Mucosa of stomach (tissue), 1 donor: ENCODE measurements around the gene KDM4C.
"Not testable (repeated sequence)": the region's sequence is repeated elsewhere in the genome, so short reads cannot be mapped to it uniquely, and the experiment has no call there.

Source experiments
- H3K27me3 ChIP-seq: one replicate; pipeline ENCODE4 v1.7.0; 2013; ENCODE audit warnings: mild to moderate bottlenecking, low read length; ENCODE audit not compliant: control insufficient read depth, insufficient read depth
- H3K36me3 ChIP-seq: one replicate; pipeline ENCODE4 v1.7.0; 2013; ENCODE audit warnings: low read length; ENCODE audit not compliant: control insufficient read depth, insufficient read depth
- H3K4me1 ChIP-seq: one replicate; pipeline ENCODE4 v1.7.0; 2013; ENCODE audit warnings: mild to moderate bottlenecking, low read length; ENCODE audit not compliant: control insufficient read depth, insufficient read depth
- H3K4me3 ChIP-seq: one replicate; pipeline ENCODE4 v1.7.0; 2013; ENCODE audit warnings: low read length
- H3K9ac ChIP-seq: one replicate; pipeline ENCODE4 v1.7.0; 2013; ENCODE audit warnings: mild to moderate bottlenecking, low read length, moderate library complexity
- H3K9me3 ChIP-seq: one replicate; pipeline ENCODE4 v1.7.0; 2013; ENCODE audit warnings: mild to moderate bottlenecking, low read length, moderate library complexity; ENCODE audit not compliant: control insufficient read depth
- donor health status: Pancreatic carcinoma.

KDM4C gene

DNA sequence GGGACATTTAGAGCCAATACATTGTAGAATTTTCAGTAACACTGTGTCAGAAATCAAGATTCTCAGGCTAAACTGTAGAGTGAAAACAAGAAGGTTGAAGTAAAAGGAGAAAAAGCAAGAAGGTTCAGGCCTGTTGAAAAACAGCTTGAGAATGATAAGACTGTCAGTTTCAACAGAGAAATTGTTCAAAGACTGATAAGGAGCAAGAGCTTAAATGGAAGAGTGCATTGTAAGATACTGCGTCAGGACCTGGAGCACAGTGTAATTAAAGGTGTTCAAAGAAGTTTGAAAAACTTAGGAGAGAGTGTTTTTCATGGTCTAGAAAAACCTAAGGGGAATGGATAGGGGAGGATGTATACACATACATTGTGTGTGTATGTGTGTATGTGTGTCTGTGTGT, 408.3 kb downstream of the KDM4C start:
- peaks cover 4% of the 10 kb centered on the region for H3K36me3 ChIP-seq
- H3K9me3 ChIP-seq: no peaks in the 10 kb centered on the region
- H3K27me3 ChIP-seq: no peaks in the 10 kb centered on the region
- H3K4me1 ChIP-seq: peaks cover 16% of the 10 kb centered on the region
- H3K9ac ChIP-seq: no peak overlapping the region
- H3K4me3 ChIP-seq: no peak overlapping the region

DNA sequence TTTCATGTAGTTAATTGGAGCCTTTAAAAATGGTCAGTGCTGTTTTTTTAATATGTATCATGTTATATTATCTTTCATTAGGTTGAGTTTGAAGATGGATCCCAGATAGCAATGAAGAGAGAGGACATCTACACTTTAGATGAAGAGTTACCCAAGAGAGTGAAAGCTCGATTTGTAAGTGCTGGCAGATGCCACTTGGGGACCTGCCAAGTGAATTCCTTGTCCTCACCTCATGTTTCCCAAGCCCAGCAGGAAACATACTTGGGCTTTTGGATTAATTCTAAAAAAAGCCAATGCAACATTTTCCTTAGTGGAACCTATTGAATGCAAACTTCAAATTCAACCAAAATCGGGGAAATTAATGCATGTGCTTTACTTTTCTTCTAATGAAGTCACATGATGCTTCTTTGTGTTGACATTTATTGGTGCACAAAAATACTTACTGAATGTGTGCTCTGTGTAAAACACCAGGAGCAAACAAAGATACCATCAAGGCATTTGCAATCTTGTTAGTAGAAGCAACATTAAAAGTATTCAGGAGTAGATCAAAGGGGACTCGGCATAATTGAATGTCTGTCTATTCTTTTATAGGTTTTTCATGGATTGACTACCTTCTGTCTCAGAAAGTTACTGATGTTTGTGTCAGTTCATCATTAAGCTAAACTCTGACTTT, 412.1 kb downstream of the KDM4C start:
- Histone ChIP-seq H3K36me3 (peaks cover 4% of the 10 kb centered on the region), H3K4me3 (no peak overlapping the region), H3K9me3 (no peaks in the 10 kb centered on the region), H3K27me3 (no peaks in the 10 kb centered on the region), H3K9ac (no peak overlapping the region), H3K4me1 (peaks cover 15% of the 10 kb centered on the region)

DNA sequence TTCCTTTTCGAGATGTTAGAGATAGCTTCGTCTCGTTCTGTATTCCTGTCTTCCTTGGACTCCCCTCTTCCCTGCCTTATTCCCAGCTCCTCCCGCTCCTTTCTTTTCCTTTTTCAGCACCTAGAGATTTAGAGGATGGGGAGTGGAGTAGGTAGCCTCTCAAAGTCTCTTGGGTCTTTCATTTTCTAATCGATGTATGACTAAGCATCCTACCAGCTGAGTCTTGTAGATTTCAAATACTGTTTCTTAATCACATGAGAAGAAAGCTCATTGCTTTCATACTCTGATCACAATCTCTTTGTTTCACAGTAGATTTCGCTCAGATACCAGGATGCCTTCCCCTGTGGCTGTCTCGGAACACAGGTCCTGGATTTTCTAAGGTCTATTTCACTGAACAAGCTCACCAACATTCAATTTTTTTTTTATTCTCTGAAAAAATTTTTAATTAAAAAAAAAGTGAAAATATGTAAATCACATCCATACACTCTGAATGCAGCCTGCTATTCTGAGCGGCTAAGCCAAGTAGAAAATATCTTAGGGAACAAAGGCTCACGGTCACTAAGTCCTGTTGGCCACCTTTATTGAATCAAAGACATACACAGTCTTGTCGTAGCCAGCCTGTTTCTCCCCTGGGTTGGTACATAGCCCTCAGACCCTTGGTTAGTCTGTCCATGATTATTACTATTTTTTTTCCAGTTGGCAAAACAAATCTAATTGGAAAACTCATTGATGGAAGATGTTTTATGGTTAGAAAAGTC, 413.8 kb downstream of the KDM4C start:
- Histone ChIP-seq H3K36me3 (no peaks in the 10 kb centered on the region), H3K9ac (no peak overlapping the region), H3K9me3 (no peaks in the 10 kb centered on the region), H3K4me3 (no peak overlapping the region), H3K4me1 (peaks cover 11% of the 10 kb centered on the region), H3K27me3 (no peaks in the 10 kb centered on the region)

DNA sequence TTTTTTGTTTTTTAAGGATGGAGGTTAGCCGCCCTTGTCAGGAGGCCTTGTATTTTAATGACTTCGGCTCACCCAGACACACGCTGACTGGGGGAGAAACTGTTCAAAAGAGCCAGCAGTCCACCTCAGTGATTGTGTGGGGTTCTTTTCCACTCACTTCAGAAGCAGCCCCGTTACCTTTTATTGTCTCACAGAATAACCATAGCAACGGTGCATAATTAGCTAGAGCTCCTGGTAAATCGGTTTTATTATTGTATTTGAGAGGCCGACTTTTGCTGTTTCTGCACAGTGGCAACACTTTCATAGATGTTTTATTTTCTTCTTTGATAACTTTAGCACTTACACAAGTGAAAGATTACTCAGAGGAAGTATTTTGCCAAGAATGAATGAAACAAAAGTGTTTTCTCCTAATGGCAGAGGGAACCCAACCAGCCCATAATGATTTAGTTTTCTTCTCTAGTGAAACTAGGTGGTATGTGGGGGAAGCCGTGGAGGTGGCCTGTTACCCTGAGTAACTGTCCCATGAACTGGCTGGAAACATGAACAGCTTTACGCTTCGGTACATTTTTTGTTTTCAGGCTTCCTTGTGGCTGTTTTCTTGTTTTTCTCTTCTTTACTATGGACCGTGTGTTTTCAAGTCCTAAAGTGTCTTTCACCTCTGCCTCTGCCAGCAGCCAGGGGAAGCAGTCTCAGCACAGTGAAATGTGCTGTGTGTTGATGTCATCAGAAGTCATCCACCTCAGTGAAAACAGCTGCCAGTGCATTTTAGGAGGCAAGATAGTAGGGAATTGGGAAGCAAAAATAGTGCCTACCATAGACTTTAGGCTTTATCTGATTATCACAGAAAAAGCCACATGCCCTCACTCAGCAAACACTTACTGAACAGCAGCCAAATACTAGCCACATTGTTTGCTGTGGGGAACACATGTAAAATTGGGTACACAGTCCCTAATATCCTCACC, 414.7 kb downstream of the KDM4C start:
- no peaks in the 10 kb centered on the region for H3K27me3 ChIP-seq

DNA sequence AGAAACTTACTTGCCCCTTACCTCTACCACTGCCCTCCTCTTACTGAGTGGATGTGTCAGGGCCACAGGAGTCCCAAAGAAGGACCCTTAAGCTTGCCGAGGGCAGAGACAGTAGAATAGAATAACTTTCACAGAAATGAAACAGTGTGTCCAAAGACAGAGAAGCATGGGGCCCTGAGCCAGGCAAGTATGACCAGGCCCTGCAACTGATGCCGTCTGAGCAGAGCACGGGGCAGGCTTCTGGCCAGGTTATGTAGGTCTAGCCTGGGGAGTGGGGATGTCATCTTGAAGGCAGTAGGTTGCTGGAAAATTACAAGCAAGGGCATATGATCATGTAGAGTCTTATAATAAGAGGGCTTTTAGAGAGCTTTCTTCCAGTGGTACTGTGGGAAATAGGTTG, 415.4 kb downstream of the KDM4C start:
- no peaks in the 10 kb centered on the region for H3K9me3 ChIP-seq
- H3K36me3 ChIP-seq: no peaks in the 10 kb centered on the region
- H3K9ac ChIP-seq: no peak overlapping the region
- H3K27me3 ChIP-seq: no peaks in the 10 kb centered on the region
- no peak overlapping the region for H3K4me3 ChIP-seq
- peaks cover 11% of the 10 kb centered on the region for H3K4me1 ChIP-seq

More for the DNA sequence above, 414.7 kb downstream of the KDM4C start:
- Histone ChIP-seq H3K9me3 (no peaks in the 10 kb centered on the region), H3K9ac (no peak overlapping the region), H3K4me1 (peaks cover 11% of the 10 kb centered on the region), H3K36me3 (no peaks in the 10 kb centered on the region), H3K4me3 (no peak overlapping the region)

DNA sequence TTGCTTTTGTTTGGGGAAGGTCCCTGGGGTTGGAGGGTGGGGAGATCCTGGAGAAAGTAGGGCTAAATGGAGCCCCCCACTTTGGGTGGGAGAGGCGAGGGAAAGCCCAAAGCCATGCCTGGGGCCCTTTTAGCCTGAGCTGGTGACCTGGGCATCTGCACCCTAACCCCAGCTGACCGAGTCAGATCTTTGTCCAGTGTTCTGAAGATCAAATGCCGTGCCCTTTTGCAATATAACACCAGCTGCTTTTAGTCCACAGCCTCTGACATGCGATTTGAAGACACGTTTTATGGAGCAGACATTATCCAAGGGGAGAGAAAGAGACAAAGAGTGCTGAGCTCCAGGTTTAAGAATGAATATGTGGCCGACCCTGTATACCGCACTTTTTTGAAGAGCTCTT, 416.5 kb downstream of the KDM4C start:
- Histone ChIP-seq H3K4me3 (no peak overlapping the region), H3K9ac (no peak overlapping the region), H3K4me1 (peaks cover 11% of the 10 kb centered on the region), H3K9me3 (no peaks in the 10 kb centered on the region), H3K36me3 (no peaks in the 10 kb centered on the region), H3K27me3 (no peaks in the 10 kb centered on the region)

DNA sequence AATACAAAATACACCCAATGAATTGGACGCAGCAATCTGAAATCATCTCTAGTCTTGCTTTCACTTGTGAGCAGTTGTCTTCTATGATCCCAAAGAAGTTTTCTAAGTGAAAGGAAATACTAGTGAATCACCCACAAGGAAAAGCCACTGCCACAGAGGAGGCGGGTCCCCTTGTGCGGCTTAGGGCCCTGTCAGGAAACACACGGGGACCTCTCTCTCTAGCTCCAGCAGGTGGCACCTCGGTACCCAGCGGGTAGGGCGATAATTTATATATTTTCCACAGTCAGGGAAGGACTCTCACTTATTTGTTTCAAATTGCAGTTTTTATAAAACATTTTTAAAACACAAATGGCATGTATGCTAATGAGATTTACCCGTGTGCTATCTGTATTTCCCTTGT, 417.1 kb downstream of the KDM4C start:
- no peak overlapping the region for H3K4me3 ChIP-seq
- H3K4me1 ChIP-seq: peaks cover 11% of the 10 kb centered on the region
- no peaks in the 10 kb centered on the region for H3K9me3 ChIP-seq
- no peaks in the 10 kb centered on the region for H3K27me3 ChIP-seq
- no peaks in the 10 kb centered on the region for H3K36me3 ChIP-seq
- H3K9ac ChIP-seq: no peak overlapping the region

DNA sequence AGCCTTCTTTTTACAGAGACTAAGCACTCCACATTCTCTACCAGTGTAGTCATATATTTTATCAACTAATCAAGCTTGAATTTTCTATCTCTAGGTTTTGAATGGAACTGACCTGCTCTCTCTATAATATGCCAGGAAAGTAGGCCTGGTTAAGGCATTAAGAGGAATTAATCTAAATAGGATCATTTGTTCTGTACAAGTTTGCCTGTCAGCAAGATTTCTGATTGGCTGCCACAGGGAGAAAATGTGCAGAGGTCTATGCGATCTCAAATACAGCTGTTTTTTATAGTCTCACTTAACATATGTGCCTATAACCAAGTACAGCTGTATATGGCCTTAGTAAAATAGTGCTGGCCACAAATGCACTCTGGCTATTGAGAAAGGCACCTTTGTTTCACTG, 418.8 kb downstream of the KDM4C start:
- Histone ChIP-seq H3K9me3 (no peaks in the 10 kb centered on the region), H3K9ac (no peak overlapping the region), H3K36me3 (no peaks in the 10 kb centered on the region), H3K4me3 (no peak overlapping the region), H3K4me1 (peaks cover 11% of the 10 kb centered on the region), H3K27me3 (no peaks in the 10 kb centered on the region)

DNA sequence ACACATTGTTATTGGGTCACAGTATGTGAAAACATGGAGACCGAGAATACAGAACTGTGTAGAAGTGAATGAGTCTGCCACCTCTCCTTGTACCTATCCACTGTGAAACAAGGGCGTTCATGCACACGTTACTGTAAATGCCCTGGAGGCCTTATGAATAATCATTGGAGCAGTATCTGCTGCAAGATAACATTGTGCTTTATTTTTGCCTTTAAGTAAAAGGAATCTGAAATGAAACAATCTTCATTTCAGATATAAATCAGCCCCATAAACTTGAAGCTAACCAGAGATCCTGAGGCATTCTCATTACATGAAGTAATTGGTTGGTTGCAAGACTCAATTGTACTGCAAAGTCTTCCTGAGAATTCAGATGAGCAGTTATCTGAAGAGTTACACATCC, 419.6 kb downstream of the KDM4C start:
- Histone ChIP-seq H3K4me1 (peaks cover 9% of the 10 kb centered on the region), H3K4me3 (no peak overlapping the region), H3K9ac (no peak overlapping the region), H3K9me3 (no peaks in the 10 kb centered on the region), H3K27me3 (no peaks in the 10 kb centered on the region), H3K36me3 (no peaks in the 10 kb centered on the region)

DNA sequence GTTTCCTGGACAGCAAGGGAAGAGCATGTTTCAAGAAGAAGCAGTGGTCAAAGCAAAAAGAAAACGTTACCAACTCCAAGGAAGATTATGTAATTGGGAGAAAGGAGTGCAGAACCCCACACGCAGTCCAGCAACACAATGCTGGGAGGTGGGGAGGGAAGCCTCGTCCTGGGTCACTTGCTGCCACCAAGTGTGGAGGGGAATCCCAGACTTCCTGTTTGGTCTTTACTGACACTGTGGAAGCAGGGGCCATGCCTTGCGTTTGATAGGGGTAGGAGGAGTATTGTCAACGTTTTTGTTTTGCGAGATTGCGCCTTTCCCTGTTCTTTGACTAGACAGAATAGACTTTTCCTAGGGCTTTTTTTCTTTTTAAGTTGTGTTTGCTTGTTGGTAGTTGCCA, 421.0 kb downstream of the KDM4C start:
- Histone ChIP-seq H3K9me3 (no peaks in the 10 kb centered on the region), H3K4me1 (no peaks in the 10 kb centered on the region), H3K36me3 (no peaks in the 10 kb centered on the region), H3K4me3 (no peak overlapping the region), H3K27me3 (no peaks in the 10 kb centered on the region), H3K9ac (no peak overlapping the region)

DNA sequence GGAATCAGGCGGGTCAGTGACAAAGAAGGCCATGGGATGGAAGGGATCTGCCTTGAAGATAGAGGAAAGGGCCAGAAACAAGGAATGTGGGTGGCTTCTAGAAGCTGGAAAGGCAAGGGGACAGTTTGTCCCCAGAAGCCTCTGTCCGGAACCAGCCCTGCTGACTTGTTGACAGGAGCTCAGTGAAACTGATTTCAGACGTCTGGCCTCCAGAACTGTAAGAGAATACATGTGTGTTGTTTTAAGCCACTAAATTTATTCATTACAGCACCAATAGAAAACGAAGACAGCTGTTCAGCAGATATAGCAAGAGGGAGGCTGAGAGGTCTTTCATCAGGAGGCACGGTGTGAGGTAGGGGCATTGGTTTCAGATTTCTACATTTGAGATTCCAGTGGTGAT, 422.5 kb downstream of the KDM4C start:
- Histone ChIP-seq H3K27me3 (no peaks in the 10 kb centered on the region), H3K36me3 (no peaks in the 10 kb centered on the region), H3K4me1 (no peaks in the 10 kb centered on the region), H3K9ac (no peak overlapping the region), H3K9me3 (no peaks in the 10 kb centered on the region), H3K4me3 (no peak overlapping the region)

DNA sequence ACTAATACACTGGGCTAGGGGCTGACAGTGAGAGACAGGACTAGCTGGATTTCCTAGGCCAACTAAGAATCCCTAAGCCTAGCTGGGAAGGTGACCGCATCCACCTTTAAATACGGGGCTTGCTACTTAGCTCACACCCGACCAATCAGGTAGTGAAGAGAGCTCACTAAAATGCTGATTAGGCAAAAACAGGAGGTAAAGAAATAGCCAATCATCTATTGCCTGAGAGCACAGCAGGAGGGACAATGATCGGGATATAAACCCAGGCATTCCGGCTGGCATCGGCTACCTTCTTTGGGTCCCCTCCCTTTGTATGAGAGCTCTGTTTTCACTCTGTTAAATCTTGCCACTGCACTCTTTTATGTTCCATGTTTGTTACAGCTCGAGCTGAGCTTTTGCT, 425.4 kb downstream of the KDM4C start:
- not testable (repeated sequence) for H3K4me3 ChIP-seq, H3K27me3 ChIP-seq, H3K9me3 ChIP-seq, H3K36me3 ChIP-seq, H3K9ac ChIP-seq, H3K4me1 ChIP-seq
